Neural cell (in vitro differentiated cells): ENCODE results near the gene DAND5.

ENCODE experiments used
- CTCF ChIP-seq: fragments of 450-650 bp; IDR thresholded peaks from 2 replicates; pipeline ENCODE4 v1.5.1; 2014; ENCODE audit warnings: antibody characterized with exemption, mild to moderate bottlenecking, moderate library complexity; ENCODE audit not compliant: poor library complexity, severe bottlenecking
- SMC3 ChIP-seq: fragments of 450-650 bp; conservative IDR thresholded peaks from 2 replicates; pipeline ENCODE4 v1.6.1; 2014; ENCODE audit warnings: antibody characterized with exemption, mild to moderate bottlenecking, moderate library complexity; ENCODE audit not compliant: poor library complexity

DNA sequence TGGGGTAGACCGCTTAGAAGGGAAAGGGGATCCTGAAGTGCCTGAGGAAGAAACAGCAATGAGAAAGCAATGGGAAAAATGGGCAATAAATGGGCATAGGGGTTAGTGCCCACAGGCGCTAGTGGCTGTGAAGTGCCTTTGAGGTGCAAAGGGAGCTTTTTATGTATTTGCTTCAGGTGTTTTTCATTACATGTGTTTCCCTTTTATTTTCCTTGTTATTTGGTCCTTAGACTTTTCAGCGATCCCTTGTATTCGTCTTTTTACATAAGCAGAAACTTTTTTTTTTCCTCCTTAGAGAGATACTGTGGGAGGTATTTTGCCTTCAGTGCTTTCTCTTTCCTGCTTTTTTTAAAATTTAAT lies 45.5 kb downstream of the DAND5 start:
- TF ChIP-seq SMC3 (no peak), CTCF (no peak)
